ENCODE data around the gene SLIT1.

DNA sequence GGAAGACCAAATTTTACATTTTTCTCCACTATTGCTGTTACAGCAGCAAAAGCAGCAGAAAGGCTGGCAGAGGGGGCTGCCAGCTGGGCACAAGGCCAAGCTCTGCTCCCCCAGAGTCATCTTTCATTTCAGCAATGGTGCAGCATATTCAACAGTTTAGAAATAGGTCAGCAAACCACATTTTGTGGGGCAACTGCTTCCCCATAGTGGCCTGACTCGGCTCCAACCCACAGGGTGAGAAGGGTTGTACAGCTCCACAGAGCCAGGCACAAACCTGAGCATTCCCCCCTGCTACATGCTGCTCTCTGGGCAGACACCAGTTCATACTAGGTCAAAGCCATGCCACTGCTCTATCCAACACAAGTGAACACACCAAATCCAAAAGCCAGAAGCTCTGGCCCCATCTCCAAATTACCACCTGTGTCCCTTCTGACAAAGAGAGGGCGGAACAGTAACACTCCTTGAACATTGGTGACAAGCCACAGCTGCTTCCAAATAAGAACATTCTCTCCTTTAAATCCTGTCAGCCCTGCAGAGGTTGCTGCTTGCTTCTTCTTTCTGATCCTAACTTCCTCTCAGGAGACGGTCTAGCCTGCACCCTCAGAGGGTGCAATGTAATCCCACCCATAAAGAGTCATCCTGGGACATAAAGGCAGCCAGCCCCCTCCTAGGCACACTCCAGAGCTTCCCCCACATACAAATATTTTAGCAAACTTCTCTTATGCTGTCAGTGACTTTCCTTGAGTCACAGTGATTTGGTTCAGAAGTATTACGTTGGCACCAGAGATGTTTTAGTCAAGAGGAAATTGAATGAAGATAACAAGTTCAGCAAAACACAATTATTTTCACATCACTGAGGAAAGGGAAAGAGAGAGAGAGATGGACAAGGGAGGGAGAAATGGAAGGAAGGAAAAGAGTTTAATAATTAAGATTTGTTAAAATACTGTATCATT lies 39.0 kb upstream of the SLIT1 start:
- TF ChIP-seq, protein P1, sequence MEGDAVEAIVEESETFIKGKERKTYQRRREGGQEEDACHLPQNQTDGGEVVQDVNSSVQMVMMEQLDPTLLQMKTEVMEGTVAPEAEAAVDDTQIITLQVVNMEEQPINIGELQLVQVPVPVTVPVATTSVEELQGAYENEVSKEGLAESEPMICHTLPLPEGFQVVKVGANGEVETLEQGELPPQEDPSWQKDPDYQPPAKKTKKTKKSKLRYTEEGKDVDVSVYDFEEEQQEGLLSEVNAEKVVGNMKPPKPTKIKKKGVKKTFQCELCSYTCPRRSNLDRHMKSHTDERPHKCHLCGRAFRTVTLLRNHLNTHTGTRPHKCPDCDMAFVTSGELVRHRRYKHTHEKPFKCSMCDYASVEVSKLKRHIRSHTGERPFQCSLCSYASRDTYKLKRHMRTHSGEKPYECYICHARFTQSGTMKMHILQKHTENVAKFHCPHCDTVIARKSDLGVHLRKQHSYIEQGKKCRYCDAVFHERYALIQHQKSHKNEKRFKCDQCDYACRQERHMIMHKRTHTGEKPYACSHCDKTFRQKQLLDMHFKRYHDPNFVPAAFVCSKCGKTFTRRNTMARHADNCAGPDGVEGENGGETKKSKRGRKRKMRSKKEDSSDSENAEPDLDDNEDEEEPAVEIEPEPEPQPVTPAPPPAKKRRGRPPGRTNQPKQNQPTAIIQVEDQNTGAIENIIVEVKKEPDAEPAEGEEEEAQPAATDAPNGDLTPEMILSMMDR (IDR thresholded peaks at IDR 0.05) = no peak
- TF ChIP-seq EZH2 (IDR thresholded peaks at IDR 0.05; ENCODE audit: borderline replicate concordance, insufficient read depth, low read depth, low read length, poor library complexity, severe bottlenecking) = no peak
